Left lung (tissue), 10 donors: ENCODE measurements around the gene OR13J1. TPM values are rescaled to one million over a fixed set of nuclear protein-coding genes. Genes with fewer than 3 reads are reported as not detected.
A peak's percentile ranks its signal among the peaks of the same experiment; 100 is the strongest.
"Not testable (repeated sequence)": the region's sequence is repeated elsewhere in the genome, so short reads cannot be mapped to it uniquely, and the experiment has no call there.

Experiments used
- ATAC-seq: fragments of 200-7000 bp; cut with Tn5 transposase; one replicate; pipeline ENCODE4 v1.9.1; 2020; ENCODE audit warnings: moderate library complexity
- DNase-seq, 4 donors: peaks; one replicate each; pipeline ENCODE4 v3.0.0-alpha.2; 2013 to 2020
- H3K27ac ChIP-seq, 2 donors: fragments of 200-600 bp; sonication (generic) in 1 of 2; one replicate each; pipeline versions ENCODE4 v1.5.0 to v1.8.0; 2020 to 2021
- H3K27me3 ChIP-seq, 2 donors: fragments of 200-600 bp; sonication (generic) in 1 of 2; one replicate each; pipeline versions ENCODE4 v1.5.0 to v1.8.0; 2020 to 2021
- H3K36me3 ChIP-seq, 2 donors: fragments of 200-600 bp; sonication (generic) in 1 of 2; one replicate each; pipeline versions ENCODE4 v1.5.0 to v1.8.0; 2020 to 2021
- H3K4me1 ChIP-seq, 2 donors: fragments of 200-600 bp; one replicate each; pipeline ENCODE4 v1.8.0; 2021
- H3K4me3 ChIP-seq, 2 donors: fragments of 200-600 bp; sonication (generic) in 1 of 2; one replicate each; pipeline versions ENCODE4 v1.5.0 to v1.8.0; 2020 to 2021; ENCODE audit warnings: mild to moderate bottlenecking in 1 of 2
- H3K9me3 ChIP-seq, 2 donors: fragments of 200-600 bp; sonication (generic) in 1 of 2; one replicate each; pipeline versions ENCODE4 v1.5.0 to v1.8.0; 2020 to 2021
- CTCF ChIP-seq, 2 donors: fragments of 200-600 bp; sonication (generic) in 1 of 2; IDR thresholded peaks; one replicate each; pipeline versions ENCODE4 v1.5.0 to v1.8.0; 2021; ENCODE audit warnings: antibody characterized with exemption in 2 of 2
- intact Hi-C, 2 donors: fragments of 100-400 bp; cut with DNase I; formaldehyde crosslinking; loops; one replicate each; pipeline versions ENCODE4 v1.11.2 to v1.14.2; 2022
- polyA plus RNA-seq, 6 donors: library from polyadenylated mRNA; unstranded; fragments of 120-200 nt; gene quantifications; one replicate each; pipeline ENCODE4 v1.2.1, GENCODE V29; 2013; ENCODE audit not compliant: insufficient read length in 6 of 6
- total RNA-seq, 2 donors: library from RNA; stranded (reverse); fragmentation: NEBNext Ultra II Directional; extraction: Animal tissue kit (Norgen Biotek cat#: 25700); gene quantifications; one replicate each; pipeline ENCODE4 v1.2.1, GENCODE V29; 2021
- donor health status: DM: no; HTN: yes; CAD: no.
- donor health status: DM: no; HTN: no; CAD: no.

Gene OR13J1
- total and polyA plus RNA-seq, 8 donors = 0.10 TPM; not detected in 7

GRCh38 chr9:35915681-35916294, 45.6 kb upstream of the OR13J1 start:
- no peak overlapping the region for H3K4me3 ChIP-seq
- peaks cover 3 to 12% of the 10 kb centered on the region in 2 donors for H3K4me1 ChIP-seq
- ATAC-seq (no peak), DNase-seq (no peak)
- intact Hi-C loops = no loop called here
- no peaks in the 10 kb centered on the region for H3K27me3 ChIP-seq
- no peak overlapping the region for H3K27ac ChIP-seq
- TF ChIP-seq CTCF (IDR thresholded peaks at IDR 0.05) = no peak
- no peaks in the 10 kb centered on the region for H3K9me3 ChIP-seq
- no peaks in the 10 kb centered on the region for H3K36me3 ChIP-seq

GRCh38 chr9:35914301-35914807, 44.2 kb upstream of the OR13J1 start:
- Histone ChIP-seq H3K36me3 (no peaks in the 10 kb centered on the region), H3K4me3 (no peak overlapping the region), H3K27ac (peak overlapping the region; percentile 2 to 45), H3K9me3 (no peaks in the 10 kb centered on the region), H3K4me1 (peaks cover 6 to 26% of the 10 kb centered on the region in 2 donors), H3K27me3 (no peaks in the 10 kb centered on the region)
- ATAC-seq = peak; percentile 67
- DNase-seq = peak in 3 of 4 donors; percentile 20 to 60 (median 50)
- intact Hi-C loops = no loop called here
- no peak for TF ChIP-seq CTCF (IDR thresholded peaks at IDR 0.05)

- intact Hi-C loops, DNase-seq, H3K4me3 ChIP-seq, H3K27me3 ChIP-seq, H3K36me3 ChIP-seq, H3K9me3 ChIP-seq, H3K27ac ChIP-seq, ATAC-seq: not testable (repeated sequence)
- peaks cover 16 to 35% of the 10 kb centered on the region in 2 donors for H3K4me1 ChIP-seq
These were observed 43.2 kb upstream of the OR13J1 start for GRCh38 chr9:35913429-35913828.

GRCh38 chr9:35912791-35913400, 42.7 kb upstream of the OR13J1 start:
- Histone ChIP-seq H3K36me3 (no peaks in the 10 kb centered on the region), H3K4me3 (peak overlapping the region in 1 of 2 donors; percentile 30), H3K9me3 (no peaks in the 10 kb centered on the region), H3K27ac (no peak overlapping the region), H3K4me1 (peaks cover 21 to 41% of the 10 kb centered on the region in 2 donors), H3K27me3 (no peaks in the 10 kb centered on the region)
- intact Hi-C loops = no loop called here
- ATAC-seq = no peak
- TF ChIP-seq CTCF (IDR thresholded peaks at IDR 0.05) = no peak
- no peak for DNase-seq

GRCh38 chr9:35911690-35912089, 41.5 kb upstream of the OR13J1 start:
- Histone ChIP-seq H3K4me1 (peaks cover 33 to 53% of the 10 kb centered on the region in 2 donors), H3K27ac (peak overlapping the region in 1 of 2 donors; percentile 23), H3K4me3 (peak overlapping the region in 1 of 2 donors; percentile 30), H3K36me3 (no peaks in the 10 kb centered on the region), H3K9me3 (no peaks in the 10 kb centered on the region), H3K27me3 (no peaks in the 10 kb centered on the region)
- no peak for TF ChIP-seq CTCF (IDR thresholded peaks at IDR 0.05)
- DNase-seq (no peak), ATAC-seq (no peak)
- intact Hi-C loops = no loop called here
